ENCODE measurements around the gene TAF6.
"Not testable (repeated sequence)": the region's sequence is repeated elsewhere in the genome, so short reads cannot be mapped to it uniquely, and the experiment has no call there.

TAF6 gene

GRCh38 chr7:100152404-100152803 lies 33.2 kb upstream of the TAF6 start:
- no peak for DNase-seq

DNA sequence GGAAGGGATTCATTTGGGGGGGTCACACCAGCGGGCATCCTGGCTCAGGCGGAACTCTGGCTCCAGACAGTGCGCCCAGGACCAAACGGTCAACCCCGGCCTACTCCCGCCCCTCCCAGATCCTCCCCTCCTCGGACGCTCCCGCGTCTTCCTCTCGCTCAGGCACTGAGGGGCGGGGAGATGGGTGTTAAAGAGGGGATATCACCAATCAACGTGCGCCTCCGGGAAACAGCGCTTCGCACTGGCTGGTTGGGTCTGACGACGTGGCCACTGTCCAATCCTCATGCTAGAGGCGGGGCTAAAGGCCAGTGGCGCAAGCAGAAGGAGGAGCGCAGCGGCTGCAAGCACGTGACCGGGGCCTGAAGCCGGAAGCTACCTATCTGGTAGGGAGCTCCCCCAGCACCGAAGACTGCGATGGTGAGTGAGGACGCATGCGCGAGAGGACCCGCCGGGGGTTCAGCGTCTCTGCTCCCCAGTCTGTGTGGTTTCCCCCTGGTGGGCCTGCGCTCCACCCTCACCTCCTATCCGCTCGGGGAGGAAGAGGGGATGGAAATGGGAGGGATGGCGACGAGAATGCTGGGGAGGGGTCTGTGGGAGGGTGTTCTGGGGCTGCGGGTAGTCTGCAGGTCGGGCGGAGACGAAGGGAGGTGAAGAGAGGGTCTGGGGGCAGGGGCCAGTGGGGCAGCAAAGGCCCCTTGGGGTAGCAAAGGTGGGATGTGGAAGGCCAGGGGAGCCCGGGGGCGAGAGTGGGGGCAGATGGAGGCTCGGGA lies 29.6 kb upstream of the TAF6 start, which contains the start of gene LAMTOR4:
LAMTOR4 (plus strand) TSS at position 360 of the 770 bp plus-strand sequence; CDS start at position 415, 55 bp downstream.
- peak; percentile 99 for DNase-seq

DNA sequence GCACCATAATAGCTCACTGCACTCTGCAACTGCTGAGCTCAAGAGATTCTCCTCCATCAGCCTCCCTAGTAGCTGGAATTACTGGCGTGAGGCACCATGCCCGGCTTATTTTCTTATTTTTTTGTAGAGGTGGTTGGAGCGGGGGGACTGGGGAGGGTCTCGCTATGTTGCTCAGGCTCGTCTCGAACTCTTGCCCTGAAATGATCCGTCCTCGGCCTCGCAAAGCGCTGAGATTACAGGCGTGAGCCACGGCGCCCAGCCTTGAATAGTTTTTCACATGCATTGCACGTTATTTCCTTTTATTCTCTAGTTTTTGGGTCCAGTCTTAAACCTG lies 29.0 kb upstream of the TAF6 start:
- DNase-seq = no peak

GRCh38 chr7:100147278-100147677 lies 28.1 kb upstream of the TAF6 start:
- no peak for DNase-seq

DNA sequence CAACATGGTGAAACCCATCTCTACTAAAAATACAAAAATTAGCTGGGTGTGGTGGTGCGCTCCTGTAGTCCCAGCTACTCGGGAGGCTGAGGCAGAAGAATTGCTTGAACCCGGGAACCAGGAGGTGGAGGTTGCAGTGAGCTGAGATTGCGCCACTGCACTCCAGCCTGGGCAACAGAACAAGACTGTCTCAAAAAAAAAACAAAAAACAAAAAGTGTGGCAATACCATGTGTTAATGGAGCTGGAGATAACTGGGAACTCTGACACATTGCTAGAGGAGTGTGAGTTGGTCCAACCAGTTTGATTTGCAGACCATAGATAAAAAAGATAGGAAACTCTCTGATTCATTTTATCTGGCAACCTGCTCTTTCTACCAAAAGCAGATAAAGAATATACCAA lies 27.2 kb upstream of the TAF6 start:
- not testable (repeated sequence) for DNase-seq

- DNase-seq = no peak
These were observed 23.3 kb upstream of the TAF6 start for GRCh38 chr7:100142461-100142860.

DNA sequence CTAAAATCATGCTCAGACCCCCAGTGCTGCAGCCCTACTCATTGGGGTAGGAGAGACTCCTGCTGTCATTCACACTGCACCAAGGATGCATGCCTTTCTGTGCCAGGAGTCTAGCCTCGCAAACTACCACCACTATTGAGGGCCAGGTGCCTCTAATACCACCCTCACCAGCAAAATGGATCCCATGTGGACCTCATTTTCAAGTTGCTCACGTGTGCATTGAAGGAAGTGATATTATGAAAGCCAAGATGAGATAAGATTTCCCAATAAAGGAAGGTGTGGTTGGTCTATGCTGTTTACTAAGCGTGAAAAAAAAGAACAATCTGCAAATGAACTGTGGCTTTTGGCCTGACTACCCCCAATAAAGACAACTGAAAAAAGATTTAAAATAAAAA lies 22.4 kb upstream of the TAF6 start:
- no peak for DNase-seq

DNA sequence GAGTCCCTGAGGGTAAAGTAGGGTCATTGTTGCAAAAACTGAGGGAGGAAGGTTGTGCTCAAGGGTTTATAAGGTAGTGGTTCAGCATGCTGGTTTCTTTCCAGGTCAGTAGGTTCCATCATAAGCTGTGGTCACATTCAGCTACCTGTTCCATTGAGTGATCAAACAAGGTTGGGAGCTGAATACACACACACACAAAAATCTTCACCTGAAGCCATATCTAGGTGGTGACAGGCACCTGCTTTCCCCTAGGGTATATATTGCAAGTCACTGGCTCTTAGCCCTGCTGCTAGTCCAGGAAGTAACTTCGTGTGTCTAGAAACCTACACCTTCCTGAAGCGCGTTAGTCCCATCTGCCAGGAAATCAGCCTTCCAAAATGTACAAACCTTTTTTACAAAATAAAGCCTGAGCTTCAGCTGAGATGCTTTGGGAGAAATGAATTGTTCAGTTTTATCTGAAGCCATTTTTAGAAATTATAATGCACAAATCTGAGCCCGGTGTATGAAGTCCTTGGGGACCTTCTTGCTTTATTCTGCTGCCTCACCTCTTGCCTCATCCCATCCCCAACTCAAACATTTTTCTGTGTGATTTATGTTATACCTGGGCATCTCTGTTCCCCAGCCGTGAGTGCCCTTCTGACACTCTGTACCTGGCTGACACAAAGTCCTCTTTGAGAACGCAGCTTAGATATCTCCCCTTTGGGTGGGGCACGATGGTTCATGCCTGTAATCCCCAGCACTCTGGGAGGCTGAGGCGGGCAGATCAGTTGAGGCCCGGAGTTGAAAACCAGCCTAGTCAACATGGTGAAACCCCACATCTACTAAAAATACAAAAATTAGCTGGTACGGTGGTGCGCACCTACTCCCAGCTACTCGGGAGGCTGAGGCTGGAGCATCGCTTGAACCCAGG lies 18.9 kb upstream of the TAF6 start:
- DNase-seq = no peak

GRCh38 chr7:100132697-100133151 lies 13.6 kb upstream of the TAF6 start:
- DNase-seq = peak; percentile 62

DNA sequence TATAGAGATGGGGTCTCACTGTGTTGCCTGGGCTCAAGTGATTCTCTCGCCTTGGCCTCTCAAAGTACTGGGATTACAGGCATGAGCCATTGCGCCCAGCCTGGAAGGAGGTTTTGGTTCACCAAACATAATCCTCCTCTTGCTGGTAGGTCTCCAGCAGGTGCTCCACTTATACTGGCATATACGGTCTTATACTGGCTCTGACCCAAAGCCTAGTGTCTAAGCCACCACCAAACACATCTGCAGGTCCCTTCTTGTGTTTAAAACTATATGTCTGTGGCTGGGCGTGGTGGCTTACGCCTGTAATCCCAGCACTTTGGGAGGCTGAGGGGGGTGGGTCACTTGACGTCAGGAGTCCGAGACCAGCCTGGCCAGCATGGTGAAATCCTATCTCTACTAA lies 13.0 kb upstream of the TAF6 start:
- DNase-seq = no peak

GRCh38 chr7:100130608-100131453 lies 11.7 kb upstream of the TAF6 start:
- peak; percentile 18 for DNase-seq

GRCh38 chr7:100130220-100130607 lies 11.1 kb upstream of the TAF6 start:
- not testable (repeated sequence) for DNase-seq

DNA sequence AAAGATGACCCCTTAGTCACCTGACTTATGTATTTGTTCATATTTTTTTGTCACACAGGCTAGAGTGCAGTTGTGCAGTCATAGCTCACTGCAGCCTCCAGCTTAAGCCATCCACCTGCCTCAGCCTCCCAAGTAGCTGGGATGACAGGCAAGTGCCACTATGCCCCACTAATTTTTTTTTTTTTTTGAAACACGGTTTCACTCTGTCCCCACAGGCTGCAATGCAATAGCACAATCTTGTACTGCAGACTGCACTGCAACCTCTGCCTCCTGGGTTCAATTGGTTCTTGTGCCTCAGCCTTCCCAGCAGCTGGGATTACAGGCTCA lies 9.4 kb upstream of the TAF6 start:
- no peak for DNase-seq

GRCh38 chr7:100127866-100128636 lies 8.9 kb upstream of the TAF6 start:
- DNase-seq = no peak

DNA sequence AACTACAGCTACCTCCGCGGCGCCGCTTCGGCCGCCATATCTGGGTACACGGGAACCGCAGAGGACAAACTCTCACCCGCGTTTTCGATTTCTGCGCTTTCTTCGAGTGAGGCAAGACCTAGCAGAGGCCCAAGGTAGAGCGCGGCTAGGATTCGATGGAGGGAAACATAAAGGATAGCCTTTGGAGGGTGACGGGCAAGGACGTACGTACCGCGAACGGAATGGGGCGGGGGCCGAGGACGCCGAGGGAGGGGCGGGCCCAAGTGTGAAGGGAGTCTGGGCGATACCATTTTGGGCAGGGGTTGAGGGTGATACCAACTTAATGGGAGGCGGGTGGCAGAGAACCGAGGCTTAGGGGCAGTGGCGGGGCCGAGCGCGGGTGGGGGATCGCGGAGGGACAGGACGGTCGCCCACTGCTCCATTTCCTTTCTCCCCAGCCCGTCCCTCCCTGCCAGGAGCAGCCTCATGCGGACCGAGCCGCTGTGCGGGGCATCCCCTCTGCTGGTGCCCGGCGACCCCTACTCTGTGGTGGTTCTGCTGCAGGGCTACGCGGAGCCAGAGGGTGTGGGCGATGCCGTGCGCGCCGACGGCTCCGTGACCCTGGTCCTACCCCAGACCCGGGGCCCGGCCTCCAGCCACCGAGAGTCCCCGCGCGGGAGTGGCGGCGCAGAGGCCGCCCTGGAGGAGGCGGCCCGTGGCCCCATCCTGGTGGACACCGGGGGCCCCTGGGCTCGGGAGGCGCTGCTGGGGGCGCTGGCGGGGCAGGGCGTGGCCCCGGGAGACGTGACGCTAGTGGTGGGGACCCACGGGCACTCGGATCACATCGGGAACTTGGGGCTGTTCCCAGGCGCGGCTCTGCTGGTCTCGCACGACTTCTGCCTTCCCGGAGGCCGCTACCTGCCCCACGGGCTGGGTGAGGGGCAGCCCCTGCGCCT lies 8.0 kb upstream of the TAF6 start, which contains the start of gene MBLAC1:
MBLAC1 (plus strand) TSS at position 37 of the 935 bp plus-strand sequence; CDS start at position 466, 429 bp downstream.
- DNase-seq = peak; percentile 95

DNA sequence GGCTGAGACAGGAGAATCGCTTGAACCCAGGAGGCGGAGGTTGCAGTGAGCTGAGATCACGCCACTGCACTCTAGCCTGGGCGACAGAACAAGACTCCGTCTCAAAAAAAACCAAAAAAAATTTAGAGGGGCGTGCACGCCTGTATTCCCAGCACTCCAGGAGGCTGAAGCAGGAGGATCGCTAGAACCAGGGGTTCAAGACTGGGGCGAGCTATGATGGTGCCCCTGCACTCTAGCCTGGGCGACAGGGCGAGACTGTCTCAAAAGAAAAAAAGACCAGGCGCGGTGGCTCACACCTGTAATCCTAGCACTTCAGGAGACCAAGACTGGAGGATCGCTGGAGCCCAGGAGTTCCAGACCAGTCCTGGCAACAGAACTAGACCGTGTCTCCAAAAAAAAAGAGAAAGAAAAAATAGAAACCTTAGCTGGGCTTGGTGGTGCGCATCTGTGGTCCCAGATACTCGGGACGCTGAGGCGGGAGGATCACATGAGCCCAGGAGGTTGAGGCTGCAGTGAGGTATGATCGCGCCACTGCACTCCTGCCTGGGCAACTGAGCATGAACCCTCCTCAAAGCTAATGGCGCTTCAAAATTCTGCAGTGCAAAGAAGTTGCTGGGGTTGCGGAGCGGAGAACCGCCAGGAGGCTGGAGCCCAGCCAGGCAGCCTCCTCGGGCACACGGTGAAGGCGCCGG lies 7.2 kb upstream of the TAF6 start:
- DNase-seq = no peak

DNA sequence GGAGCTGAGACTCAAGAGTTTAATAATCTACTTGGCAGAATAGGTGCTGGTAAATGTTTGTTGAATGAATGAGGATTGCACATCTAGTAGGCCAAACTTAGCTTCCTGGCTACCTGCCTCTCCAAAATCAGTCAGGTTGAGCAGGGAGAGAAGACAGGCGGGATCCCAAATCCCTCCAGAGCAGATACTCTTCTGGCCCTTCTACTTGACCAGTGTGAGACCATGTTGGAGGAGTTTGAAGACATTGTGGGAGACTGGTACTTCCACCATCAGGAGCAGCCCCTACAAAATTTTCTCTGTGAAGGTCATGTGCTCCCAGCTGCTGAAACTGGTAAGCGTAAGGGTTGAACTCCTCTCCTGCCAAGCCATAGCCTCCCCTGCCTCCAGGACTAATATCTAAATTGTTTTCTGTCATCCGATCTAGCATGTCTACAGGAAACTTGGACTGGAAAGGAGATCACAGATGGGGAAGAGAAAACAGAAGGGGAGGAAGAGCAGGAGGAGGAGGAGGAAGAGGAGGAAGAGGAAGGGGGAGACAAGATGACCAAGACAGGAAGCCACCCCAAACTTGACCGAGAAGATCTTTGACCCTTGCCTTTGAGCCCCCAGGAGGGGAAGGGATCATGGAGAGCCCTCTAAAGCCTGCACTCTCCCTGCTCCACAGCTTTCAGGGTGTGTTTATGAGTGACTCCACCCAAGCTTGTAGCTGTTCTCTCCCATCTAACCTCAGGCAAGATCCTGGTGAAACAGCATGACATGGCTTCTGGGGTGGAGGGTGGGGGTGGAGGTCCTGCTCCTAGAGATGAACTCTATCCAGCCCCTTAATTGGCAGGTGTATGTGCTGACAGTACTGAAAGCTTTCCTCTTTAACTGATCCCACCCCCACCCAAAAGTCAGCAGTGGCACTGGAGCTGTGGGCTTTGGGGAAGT lies 5.4 kb upstream of the TAF6 start:
- no peak for DNase-seq

- no peak for DNase-seq
These were observed 3.4 kb upstream of the TAF6 start for GRCh38 chr7:100122568-100122967.

DNA sequence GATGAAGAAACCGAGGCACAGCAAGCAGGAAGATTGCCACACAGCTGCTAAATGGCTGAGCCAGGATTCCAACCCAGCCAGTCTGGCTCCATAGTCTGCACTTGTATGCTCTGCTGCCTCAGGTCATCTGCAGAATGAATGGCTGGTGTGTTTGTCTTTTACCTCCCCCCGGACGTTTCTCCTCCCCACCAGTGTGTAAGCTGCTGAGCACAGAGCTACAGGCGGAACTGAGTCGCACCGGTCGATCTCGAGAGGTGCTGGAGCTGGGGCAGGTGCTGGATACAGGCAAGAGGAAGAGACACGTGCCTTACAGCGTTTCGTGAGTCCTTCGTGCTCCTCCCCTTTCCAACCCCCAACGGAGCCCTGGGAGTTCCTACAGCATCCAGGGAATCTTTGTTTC lies 2.9 kb upstream of the TAF6 start:
- no peak for DNase-seq

GRCh38 chr7:100120733-100121036 lies 1.5 kb upstream of the TAF6 start:
- DNase-seq = no peak
